ENCODE data around the gene PPP6R1. TPM values are rescaled to one million over a fixed set of nuclear protein-coding genes. Genes with fewer than 3 reads are reported as not detected.

The PPP6R1 gene
- total RNA-seq, 1 donor from 2014 or later = 11.0 TPM

- DNase-seq (ENCODE audit: low spot score in 2 of 2) = no peak
- FAIRE-seq = no peak
Observed at GRCh38 chr19:55264531-55264930, 5.7 kb upstream of the PPP6R1 start.

GRCh38 chr19:55262359-55262758, 3.5 kb upstream of the PPP6R1 start:
- FAIRE-seq (no peak), DNase-seq (ENCODE audit: low spot score in 2 of 2) (no peak)

- FAIRE-seq (no peak), DNase-seq (ENCODE audit: low spot score in 2 of 2) (no peak)
Observed at GRCh38 chr19:55261671-55262126, 2.9 kb upstream of the PPP6R1 start.

GRCh38 chr19:55259540-55260210, 858 bp upstream of the PPP6R1 start:
- FAIRE-seq (no peak), DNase-seq (ENCODE audit: low spot score in 2 of 2) (no peak)

GRCh38 chr19:55258476-55258827, 365 bp downstream of the PPP6R1 start:
- DNase-seq (ENCODE audit: low spot score in 2 of 2) (peak; percentile 75 to 76), FAIRE-seq (no peak)

GRCh38 chr19:55257461-55258420, 1.1 kb downstream of the PPP6R1 start:
- no peak for FAIRE-seq
- DNase-seq (ENCODE audit: low spot score in 2 of 2) = no peak

- no peak for DNase-seq (ENCODE audit: low spot score in 2 of 2)
- no peak for FAIRE-seq
Observed at GRCh38 chr19:55256562-55257460, 2.0 kb downstream of the PPP6R1 start.

GRCh38 chr19:55255618-55256423, 3.0 kb downstream of the PPP6R1 start:
- DNase-seq (ENCODE audit: low spot score in 2 of 2) (no peak), FAIRE-seq (no peak)

GRCh38 chr19:55254625-55254977, 4.2 kb downstream of the PPP6R1 start:
- no peak for DNase-seq (ENCODE audit: low spot score in 2 of 2)
- FAIRE-seq = no peak

GRCh38 chr19:55253842-55254624, 4.8 kb downstream of the PPP6R1 start:
- DNase-seq (ENCODE audit: low spot score in 2 of 2) (no peak), FAIRE-seq (no peak)

- DNase-seq (ENCODE audit: low spot score in 2 of 2) (no peak), FAIRE-seq (no peak)
Observed at GRCh38 chr19:55252760-55253663, 5.8 kb downstream of the PPP6R1 start.

- no peak for DNase-seq (ENCODE audit: low spot score in 2 of 2)
- no peak for FAIRE-seq
Observed at GRCh38 chr19:55251341-55252081, 7.3 kb downstream of the PPP6R1 start.

GRCh38 chr19:55250262-55251036, 8.4 kb downstream of the PPP6R1 start:
- no peak for FAIRE-seq
- DNase-seq (ENCODE audit: low spot score in 2 of 2) = no peak

GRCh38 chr19:55249841-55250240, 9.0 kb downstream of the PPP6R1 start:
- FAIRE-seq (no peak), DNase-seq (ENCODE audit: low spot score in 2 of 2) (no peak)

- FAIRE-seq = no peak
- DNase-seq (ENCODE audit: low spot score in 2 of 2) = no peak
Observed at GRCh38 chr19:55248704-55249103, 10.1 kb downstream of the PPP6R1 start.

- DNase-seq (ENCODE audit: low spot score in 2 of 2) (no peak), FAIRE-seq (no peak)
Observed at GRCh38 chr19:55248166-55248675, 10.6 kb downstream of the PPP6R1 start.
